CD4-positive, alpha-beta T cell treated with Interferon alpha-2 for 1 hour (primary cell): ENCODE data around the gene KCNN4.

Experiments
- DNase-seq, 2 donors: peaks; one replicate each; pipeline ENCODE4 v3.0.0-alpha.2; 2020 to 2022

The KCNN4 gene

DNA sequence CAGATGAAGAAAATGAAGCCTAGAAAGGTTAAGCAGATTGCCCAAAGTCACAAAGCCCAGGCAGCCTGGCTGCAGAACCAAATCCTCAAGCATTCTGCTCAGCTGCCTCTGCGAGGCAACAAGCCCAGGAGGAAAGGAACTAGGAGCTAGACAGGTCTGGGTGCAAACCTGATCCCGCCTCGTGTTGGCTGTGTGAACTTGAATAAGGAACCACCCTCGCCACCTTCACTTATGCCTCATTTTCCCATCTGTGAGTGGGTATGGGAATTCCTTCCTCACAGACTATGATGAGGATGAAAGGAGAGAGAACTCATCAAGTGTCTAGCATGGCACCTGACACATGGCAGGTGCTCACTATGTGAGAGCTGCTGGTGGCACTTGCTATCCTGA is 32.6 kb downstream of the KCNN4 start:
- DNase-seq: no peak

DNA sequence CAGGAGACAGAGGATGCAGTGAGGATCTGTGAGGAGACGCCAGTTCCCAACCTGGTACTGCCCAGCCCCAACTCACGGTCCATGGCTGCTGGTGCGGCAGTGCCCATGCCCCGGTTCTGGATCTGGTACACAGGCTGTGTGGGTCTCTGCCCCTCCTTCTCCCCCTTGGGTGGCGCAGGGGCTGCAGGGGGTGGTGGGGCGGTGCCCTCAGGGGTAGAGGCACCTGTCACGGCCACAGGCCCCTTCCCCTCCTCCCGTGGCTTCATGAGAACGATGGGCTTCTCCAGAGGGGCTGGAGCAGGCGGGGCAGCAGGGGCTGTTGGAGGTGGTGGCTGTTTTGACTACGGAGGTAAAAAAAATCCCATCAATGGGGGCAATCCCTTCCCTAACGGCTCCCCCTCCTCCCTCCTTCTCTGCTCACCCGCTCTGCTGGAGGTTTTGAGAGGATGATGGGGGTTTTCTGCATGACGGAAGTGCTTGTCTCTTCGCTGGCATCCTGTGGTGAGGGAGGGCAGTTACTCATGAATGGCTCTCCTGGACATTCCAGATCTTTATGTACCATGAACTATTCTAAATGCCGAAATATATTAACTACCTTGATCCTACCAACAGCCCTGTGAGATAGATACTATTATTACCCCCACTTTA is 33.1 kb downstream of the KCNN4 start:
- peak in 1 of 2 donors; percentile 43 for DNase-seq

DNA sequence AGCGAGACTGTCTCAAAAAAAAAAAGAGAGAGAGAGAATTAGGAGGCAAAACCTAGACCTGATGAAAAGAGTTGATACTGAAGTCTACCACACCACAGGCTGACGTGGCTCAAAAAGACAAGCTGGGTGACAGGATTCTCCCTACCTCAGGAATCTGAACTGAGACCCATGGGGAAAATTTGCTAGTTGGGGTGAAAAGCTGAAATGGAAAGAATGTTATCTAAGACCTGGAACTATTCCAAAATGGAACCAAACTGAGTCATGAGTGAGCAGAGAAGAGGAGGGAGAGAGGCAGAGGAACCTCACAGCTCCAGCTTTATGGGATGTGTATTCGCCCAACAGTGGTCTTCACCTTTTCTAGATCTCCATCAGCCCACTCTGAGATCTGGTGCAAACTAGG is 37.7 kb downstream of the KCNN4 start:
- DNase-seq: no peak

DNA sequence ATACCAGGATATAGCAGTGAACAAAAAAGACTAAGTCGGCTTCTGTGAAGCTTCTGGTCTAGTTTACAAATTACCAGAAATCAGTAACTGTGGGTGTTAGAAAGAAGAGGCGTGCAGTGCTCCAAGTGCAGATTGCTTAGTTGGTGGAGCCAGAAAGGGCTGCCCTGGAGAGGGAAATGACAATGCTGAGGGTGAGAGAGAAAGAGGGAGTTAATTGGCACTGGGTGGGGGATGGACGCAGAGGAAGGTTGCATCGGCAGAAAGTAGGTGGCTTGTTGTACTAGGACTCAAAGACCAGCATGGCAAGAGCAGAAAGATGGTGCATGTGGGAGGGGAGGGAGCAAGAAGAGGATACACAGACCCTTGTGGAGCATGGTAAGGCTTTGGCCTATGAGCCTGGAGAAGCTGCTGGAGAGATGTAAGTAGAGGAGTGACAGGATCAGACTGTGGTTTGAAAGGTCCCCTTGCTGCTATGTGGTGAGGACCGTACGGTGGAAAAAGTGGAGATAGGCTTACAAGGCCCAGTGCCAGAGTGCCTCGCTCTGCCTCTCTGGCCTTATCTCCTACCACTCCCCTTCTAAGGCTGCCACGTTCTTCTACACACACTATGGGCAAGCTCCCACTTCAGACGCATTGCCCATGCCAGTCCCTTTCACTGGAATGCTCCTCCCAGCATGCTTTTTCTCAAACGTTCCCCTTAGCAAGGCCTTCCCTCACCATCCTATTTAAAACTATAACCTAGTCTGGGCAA is 39.5 kb downstream of the KCNN4 start:
- no peak for DNase-seq

DNA sequence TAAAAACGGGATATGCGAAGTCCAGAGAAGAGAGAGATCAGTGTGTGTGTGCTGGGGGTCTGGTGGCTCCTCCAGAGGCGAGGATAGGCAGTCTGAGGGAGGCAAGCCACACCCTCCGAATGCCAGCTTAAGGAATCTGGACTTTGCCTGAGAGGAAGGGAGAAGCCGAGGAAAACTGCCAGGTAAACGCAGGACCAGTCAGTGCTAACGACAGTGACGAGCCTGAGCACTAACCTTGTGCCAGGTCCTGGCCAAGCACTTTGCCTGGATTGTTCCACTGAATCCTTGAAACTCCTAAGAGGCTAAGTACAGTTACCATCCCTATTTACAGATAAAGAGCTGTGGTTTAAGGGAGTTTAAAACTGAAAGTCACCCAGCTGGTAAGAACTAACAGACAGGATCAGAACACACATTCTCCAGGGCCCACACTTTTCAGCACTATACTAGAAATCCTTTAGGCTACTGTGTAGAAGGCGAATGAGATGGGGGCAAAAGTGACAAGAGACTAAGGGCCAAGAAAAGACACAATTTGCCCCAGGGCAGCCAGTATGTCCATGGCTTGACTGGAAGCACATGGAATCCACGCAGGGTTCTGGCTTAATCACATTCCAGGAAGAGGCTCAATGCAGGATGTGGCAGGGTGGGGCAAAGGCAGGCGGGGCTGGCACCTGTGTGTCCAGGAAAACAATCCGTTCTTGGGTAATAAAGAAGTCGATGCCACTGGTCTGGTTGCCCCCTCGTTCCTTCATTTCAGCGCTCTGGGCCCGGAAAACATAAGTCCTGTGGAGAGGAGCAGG is 41.1 kb downstream of the KCNN4 start:
- no peak for DNase-seq

DNA sequence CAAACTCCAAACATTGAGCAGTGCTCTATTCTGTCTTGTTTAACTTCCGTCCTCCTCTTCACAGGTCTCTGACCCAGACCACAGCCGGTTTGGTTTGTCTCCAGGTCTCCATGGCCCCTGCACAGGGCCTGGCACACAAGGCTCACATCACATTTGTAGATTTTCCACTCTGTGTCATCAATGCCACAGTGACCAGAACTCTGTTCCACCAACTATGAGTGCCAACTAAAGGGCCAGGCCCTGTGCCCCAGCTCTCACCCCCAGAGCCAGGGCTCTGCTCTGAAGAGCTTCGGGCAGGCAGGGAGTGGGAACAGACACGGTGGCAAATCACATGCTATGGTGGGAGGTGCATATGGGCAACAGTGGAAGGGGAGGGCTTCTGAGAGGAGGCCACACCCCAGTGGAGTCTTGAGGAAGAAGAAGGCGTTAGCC is 42.0 kb downstream of the KCNN4 start:
- no peak for DNase-seq

DNA sequence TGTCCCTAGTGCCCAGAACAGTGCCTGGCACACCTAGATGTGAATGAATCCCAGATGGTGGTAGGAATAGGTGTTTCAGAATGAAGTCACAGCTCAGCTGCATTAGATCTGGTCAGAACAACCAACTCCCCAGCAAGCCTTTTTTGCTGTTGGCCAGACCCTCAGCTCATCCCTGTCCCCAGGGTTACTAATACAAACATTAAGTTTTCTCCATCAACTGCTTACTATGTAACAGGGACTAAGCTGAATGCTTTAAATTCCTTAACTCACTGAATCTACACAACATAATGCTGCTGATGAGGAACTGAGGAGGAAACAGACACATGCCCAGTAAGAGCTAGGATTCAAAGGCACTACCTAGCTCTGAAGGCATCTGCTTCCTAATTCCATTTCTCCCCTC is 44.8 kb downstream of the KCNN4 start:
- DNase-seq: no peak

DNA sequence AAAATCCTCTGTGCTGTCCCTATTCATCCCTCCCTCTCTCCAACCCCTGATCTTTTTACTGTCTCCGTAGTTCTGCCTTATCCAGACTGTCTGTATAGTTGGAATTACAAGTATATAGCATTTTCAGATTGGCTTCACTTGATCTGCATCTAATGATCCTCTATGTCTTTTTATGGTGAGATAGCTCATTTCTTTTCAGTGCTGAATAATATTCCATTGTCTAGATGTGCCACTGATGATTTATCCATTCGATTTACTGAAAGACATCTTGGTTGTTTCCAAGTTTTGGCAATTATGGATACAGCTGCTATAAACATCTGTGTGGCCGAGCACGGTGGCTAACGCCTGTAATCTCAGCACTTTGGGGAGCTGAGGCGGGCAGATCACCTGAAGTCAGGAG is 45.8 kb downstream of the KCNN4 start:
- no peak for DNase-seq

DNA sequence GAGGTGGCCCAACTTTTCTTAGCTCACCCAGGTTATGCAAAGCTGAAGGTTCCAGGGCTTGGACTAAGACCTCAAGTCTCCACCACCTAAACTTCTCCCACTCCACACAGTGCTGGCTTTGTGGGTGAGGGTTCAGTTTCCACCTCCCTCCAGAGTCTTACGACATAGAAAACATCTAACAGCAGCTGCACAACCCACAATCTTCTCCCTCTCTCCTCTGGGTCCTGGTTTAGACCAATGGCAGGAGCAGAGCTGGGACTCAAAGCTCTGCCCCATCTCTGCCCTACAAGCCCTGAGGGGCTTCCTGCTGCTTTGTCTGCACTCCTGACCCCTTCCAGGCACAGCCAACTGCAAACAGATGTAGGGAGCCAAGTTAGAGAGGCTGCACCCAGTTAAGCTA is 48.9 kb downstream of the KCNN4 start:
- no peak for DNase-seq

DNA sequence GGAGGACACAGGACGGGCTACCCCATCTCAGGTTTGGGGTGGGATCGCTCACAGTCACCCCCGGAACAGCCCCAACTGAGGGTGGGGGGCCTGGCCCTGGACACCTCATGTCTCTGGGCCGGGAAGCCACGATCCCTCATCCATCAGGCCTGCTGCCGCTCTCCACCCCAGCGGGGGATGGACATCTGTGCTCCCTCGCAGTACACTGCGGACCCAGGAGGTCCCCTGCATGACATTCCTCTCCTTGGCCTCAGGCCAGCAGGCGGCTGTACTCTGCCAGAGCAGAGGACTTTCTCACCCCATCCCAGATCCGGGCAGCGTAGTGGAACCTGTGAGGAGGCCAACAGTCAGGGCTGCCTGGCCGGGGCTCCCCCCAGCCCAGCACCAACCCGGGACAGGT is 49.4 kb downstream of the KCNN4 start:
- no peak for DNase-seq

DNA sequence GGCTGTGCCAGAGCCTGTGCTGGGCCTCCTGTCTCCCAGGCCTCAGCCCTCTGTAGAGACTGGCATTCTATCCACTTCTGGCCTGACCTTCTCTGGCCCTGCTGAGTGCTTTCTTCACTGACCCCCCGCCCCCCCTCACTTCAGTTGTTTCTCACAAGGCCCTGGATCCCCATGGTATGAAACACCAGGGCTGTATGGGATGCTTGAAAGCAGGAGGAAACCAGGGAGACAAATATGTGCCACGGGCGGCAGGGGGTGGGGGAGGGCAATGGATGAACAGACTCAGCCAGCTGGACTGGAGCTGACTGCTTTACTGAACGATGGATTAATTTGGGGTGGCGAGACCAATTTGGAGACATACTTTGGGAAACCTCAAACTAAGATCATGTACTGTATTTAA is 50.9 kb downstream of the KCNN4 start:
- no peak for DNase-seq

DNA sequence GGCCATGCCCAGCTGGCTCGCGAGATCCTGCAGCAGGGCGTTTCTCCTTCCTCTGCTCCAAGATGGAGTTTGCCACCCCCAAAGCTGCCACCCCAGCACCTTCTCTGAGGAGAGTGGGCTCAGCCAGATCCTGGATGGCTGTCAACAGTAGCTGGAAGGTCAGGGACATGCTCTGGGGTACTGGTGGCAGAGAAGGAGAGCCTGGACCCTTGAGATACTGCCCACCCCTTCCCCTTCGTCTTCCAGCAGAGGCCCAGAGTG is 53.2 kb downstream of the KCNN4 start:
- DNase-seq: no peak

DNA sequence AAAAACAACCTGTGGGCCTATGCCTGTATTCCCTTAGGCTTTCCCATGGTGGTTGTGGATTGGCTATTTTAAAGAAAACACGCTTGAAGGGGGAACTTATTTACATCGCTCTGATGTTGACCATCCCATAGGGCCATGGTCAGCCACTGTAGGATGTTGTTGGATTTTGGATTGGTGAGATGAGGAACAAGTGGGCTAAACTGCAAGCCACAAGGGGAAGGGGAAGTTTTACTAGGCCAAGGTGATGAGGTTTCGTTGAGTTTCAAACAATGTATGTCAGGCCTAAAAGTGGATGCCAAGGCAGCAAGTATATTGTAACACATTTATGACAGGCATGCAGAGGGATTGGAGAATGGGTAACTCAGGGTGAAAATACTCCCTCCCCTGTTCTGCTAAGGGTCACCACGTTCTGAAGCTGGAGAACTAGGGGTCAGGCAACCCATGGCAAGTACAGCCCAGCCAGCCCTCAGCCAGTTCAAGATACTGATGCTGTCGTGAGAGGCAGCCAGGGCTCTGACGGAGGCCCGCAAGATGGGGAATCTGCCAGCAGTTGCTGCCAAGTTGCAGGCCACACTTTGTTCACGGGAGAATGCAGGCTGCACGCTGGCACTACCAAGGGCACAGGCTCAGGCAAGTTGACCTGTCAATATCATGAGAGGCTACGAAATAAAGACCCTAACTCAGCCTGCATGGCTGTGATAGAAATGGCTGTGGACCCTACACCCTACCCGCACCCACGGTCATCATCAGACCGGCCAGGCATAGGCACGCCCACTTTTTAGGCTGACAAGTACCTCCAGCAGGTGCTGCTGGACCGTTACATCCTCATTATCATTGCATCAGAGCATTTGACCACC is 53.8 kb downstream of the KCNN4 start:
- no peak for DNase-seq

DNA sequence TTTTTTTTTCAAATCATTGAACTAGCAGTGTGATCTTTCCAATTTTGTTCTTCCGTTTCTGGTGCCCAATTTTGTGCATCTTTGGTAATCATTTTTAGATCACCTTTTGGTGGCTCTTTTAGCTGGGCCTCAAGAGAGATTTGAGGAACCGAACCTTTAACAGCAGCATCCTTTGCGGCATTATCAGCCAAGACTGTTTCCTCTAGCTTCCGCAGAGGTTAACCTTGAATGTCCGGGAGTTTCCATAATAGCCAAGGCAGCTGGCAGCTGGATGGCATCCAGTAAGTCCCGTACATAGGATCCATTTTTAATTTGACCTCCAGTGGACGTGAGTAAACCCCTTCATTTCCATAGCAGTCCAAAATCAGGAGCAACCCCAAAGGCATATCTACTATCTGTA is 55.3 kb downstream of the KCNN4 start:
- DNase-seq: peak in 1 of 2 donors; percentile 18

DNA sequence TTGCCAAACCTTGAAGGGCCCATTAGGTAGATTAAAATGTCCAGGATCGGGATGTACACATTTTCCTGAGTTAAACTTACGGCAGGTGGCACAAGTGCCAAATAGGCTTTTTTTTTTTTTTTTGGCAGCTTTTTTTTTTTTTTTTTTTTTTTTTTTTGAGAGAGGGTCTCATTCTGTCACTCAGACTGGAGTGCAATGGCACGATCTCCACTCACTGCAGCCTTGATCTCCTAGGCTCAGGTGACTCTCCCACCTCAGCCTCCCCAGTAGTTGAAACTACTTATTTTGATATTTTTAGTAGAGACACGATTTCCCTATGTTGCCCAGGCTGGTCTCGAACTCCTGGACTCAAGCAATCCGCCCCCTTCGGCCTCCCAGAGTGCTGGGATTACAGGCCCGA is 55.9 kb downstream of the KCNN4 start:
- no peak for DNase-seq

DNA sequence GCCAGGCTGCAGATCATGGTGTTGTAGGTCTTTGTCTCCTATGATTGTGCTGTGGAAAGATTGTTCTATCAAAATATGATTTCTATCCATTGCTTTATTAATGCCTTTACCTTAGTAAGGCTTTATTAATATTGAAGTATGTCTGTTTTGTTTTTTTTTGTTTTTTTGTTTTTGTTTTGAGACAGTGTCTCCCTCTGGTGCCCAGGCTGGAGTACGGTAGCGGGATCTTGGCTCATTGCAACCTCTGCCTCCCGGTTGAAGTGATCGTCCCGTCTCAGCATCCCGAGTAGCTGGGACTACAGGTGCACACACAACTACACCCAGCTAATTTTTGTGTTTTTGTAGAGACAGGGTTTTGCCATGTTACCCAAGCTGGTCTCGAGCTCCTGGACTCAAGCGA is 57.2 kb downstream of the KCNN4 start:
- DNase-seq: no peak

DNA sequence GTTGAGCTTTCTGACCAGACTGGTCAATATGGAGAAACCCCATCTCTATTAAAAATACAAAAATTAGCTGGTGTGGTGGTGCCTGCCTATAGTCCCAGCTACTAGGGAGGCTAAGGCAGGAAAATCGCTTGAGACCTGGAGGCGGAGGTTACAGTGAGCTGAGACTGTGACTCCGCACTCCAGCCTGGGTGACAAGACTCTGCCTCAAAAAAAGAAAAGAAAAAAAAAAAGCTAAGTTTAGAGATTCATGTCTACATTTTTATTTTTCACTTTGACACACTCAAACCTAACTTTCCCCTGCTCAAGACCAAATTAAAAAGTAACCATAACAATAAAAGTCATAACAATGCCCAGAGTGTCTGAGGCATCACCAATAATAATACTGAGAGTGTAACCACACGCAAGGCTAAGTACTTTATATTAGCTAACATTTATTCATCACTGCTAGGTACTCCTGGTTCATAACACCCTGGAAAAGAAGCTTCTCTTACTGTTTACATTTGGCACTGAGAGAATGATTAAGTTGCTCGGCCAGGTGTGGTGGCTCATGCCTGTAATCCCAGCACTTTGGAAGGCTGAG is 59.2 kb downstream of the KCNN4 start:
- DNase-seq: no peak

DNA sequence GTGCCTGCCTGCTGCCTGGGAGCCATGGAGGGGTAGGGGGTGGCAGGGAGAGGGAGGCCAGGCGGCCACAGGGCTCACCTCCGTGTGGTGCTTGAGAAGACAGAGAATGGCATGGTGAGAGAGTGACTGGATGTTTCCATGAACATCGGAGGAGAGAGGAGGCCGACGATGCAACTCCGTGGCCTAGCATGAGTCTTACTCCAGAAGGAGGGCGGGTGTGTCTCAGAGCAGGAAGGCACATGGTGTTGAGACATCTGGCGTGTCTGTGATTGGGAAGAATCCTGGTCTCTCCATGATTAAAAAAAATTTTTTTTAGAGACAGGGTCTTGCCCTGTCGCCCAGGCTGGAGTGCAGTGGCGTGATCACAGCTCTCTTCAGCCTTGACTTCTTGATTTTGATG is 59.8 kb downstream of the KCNN4 start:
- DNase-seq: no peak

DNA sequence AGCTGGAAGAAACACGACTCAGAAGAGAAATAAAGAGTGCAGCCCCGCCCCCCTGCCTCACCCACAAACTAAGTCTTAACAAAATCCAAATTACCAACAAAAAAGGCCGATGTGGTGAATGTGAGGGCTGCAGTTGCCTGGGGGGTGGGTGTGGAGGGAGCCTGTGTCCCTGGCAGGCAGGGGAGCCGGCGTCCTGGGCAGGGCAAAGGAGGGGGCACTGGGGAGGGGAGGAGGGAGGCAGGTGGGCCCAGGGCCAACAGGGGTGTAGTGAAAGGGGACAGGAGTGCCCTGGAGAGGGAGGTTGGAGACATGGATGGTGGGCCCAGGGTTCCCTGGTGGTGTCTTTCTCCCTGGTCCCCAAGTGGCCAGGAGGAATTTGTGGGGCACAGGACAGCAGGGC is 60.9 kb downstream of the KCNN4 start:
- DNase-seq: no peak

DNA sequence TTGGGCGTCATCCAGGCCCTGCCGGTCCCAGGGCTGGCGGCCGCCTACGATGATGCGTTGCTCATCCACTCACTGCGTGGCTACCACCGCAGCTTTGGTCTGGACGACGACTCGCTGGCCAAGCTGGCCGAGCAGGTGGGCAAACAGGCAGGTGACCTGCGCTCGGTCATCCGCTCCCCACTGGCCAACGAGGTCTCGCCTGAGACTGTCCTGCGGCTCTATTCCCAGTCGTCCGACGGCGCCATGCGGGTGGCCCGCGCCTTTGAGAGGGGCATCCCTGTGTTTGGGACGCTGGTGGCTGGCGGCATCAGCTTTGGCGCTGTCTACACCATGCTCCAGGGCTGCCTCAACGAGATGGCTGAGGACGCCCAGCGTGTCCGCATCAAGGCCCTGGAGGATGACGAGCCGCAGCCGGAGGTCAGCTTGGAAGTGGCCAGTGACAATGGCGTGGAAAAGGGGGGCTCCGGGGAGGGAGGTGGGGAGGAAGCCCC is 61.4 kb downstream of the KCNN4 start:
- no peak for DNase-seq

DNA sequence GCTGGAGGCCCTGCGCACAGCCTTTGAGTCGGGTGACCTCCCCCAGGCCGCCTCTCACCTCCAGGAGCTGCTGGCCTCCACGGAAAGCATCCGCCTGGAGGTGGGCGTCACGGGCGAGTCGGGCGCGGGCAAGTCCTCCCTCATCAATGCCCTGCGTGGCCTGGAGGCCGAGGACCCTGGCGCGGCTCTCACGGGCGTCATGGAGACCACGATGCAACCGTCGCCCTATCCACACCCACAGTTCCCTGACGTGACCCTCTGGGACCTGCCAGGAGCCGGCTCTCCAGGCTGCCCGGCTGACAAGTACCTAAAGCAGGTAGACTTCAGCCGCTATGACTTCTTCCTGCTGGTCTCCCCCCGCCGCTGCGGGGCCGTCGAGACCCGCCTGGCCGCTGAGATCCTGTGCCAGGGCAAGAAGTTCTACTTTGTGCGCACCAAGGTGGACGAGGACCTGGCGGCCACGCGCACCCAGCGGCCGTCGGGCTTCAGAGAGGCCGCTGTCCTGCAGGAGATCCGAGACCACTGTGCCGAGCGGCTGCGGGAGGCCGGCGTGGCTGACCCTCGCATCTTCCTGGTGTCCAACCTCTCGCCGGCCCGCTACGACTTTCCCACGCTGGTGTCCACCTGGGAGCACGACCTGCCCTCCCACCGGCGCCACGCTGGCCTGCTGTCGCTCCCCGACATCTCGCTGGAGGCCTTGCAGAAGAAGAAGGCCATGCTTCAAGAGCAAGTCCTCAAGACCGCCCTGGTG is 62.0 kb downstream of the KCNN4 start:
- DNase-seq: no peak
